ENCODE data around the gene FNDC11.

Gene FNDC11

DNA sequence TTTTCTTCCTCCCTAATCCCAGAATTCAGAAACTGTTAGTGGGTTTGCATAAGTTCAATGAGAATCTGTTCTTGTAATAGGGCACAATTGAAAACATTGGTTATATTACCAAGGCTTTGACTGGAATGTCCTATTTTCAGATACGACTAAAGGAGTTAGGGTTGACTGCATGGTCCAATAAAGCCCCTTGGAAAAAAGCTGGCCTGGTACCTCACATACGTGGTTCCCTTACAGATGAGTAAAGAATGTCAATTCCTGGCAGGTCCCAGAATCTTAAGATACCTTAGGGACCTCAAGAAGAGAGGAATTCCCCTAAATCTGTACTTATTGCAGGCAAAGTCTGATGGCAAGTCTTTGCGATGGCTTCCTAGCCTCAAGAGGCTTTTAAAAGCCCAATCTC is 28.8 kb upstream of the FNDC11 start:
- no peak for DNase-seq (ENCODE audit: low read depth)
- TF ChIP-seq, protein P1, sequence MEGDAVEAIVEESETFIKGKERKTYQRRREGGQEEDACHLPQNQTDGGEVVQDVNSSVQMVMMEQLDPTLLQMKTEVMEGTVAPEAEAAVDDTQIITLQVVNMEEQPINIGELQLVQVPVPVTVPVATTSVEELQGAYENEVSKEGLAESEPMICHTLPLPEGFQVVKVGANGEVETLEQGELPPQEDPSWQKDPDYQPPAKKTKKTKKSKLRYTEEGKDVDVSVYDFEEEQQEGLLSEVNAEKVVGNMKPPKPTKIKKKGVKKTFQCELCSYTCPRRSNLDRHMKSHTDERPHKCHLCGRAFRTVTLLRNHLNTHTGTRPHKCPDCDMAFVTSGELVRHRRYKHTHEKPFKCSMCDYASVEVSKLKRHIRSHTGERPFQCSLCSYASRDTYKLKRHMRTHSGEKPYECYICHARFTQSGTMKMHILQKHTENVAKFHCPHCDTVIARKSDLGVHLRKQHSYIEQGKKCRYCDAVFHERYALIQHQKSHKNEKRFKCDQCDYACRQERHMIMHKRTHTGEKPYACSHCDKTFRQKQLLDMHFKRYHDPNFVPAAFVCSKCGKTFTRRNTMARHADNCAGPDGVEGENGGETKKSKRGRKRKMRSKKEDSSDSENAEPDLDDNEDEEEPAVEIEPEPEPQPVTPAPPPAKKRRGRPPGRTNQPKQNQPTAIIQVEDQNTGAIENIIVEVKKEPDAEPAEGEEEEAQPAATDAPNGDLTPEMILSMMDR (IDR thresholded peaks at IDR 0.05; ENCODE audit: low read length, missing control alignments), result no peak
- H3K4me3 ChIP-seq (replicated peaks; ENCODE audit: low read depth, low read length), result no peak overlapping the region

DNA sequence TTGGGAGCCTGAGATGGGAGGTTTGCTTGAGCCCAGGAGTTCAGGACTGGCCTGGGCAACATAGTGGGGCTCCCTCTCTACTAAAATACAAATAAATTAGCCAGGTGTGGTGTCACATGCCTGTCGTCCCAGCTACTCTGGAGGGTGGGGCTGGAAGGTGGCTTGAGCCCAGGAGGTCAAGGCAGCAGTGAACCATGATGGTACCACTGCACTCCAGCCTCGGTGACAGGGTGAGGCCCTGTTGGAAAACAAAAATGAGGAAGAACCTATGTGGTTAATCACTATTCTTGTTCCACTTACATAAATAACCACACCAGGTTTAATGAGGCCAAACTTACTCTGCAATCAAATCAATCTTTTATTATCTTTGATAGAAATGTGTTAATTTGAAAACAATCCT is 28.0 kb upstream of the FNDC11 start:
- H3K4me3 ChIP-seq (replicated peaks; ENCODE audit: low read depth, low read length), result no peak overlapping the region
- DNase-seq (ENCODE audit: low read depth), result no peak
- TF ChIP-seq, protein P1 (IDR thresholded peaks at IDR 0.05; ENCODE audit: low read length, missing control alignments), result no peak

DNA sequence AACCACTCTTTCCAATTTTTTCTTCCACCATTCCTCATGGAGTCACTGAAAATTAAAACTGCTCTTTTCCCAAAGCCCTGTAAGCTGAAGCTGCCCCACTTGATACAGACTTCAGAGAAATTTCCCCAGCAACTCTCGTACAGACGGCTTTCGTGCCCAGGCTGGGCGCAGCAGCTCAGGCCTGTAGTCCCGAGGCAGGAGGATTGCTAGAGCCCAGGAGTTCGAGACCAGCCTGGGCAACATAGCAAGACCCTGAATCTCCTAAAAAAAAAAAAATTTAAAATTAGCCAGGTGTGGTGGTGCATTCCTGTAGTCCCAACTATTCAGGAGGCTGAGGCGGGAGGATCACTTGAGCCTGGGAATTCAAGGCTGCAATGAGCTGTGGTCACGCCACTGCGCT is 26.8 kb upstream of the FNDC11 start:
- DNase-seq (ENCODE audit: low read depth), result no peak

DNA sequence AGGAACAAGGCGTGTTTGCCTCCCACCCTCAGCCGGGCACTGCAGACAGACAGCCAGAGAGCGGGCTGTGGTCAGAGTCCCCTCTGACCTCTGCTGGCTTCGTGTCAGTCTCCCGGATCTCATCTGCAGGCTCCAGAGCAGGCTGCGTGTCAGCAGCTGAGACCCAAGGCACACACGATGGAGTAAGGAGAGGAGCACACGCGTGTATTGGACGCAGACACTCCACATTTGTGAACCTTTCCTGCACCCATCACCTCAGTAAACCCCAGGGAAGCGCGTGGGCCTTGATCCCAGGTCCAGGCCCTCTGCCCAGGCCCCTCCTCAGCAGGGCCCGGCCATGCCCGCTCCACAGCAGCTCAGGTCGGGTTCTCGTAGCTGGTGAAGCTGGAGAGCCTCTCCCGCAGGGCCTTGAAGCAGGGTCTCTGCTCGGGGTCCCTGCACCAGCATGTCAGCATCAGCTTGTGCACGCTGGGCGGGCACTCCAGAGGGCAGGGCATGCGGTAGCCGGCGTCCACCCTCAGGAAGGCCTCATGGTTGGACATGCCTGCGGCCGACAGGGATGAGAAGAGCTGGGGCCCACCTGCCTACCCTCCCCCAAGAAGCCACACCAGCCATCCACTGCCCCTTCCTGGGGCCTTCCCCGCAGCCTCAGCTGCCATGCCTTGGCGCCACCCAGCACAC is 24.6 kb upstream of the FNDC11 start:
- DNase-seq (ENCODE audit: low read depth), result no peak
- TF ChIP-seq, protein P1 (IDR thresholded peaks at IDR 0.05; ENCODE audit: low read length, missing control alignments), result no peak
- H3K4me3 ChIP-seq (replicated peaks; ENCODE audit: low read depth, low read length), result no peak overlapping the region

More for the DNA sequence above, 26.8 kb upstream of the FNDC11 start:
- no peak overlapping the region for H3K4me3 ChIP-seq (replicated peaks; ENCODE audit: low read depth, low read length)
- TF ChIP-seq, protein P1 (IDR thresholded peaks at IDR 0.05; ENCODE audit: low read length, missing control alignments), result no peak

DNA sequence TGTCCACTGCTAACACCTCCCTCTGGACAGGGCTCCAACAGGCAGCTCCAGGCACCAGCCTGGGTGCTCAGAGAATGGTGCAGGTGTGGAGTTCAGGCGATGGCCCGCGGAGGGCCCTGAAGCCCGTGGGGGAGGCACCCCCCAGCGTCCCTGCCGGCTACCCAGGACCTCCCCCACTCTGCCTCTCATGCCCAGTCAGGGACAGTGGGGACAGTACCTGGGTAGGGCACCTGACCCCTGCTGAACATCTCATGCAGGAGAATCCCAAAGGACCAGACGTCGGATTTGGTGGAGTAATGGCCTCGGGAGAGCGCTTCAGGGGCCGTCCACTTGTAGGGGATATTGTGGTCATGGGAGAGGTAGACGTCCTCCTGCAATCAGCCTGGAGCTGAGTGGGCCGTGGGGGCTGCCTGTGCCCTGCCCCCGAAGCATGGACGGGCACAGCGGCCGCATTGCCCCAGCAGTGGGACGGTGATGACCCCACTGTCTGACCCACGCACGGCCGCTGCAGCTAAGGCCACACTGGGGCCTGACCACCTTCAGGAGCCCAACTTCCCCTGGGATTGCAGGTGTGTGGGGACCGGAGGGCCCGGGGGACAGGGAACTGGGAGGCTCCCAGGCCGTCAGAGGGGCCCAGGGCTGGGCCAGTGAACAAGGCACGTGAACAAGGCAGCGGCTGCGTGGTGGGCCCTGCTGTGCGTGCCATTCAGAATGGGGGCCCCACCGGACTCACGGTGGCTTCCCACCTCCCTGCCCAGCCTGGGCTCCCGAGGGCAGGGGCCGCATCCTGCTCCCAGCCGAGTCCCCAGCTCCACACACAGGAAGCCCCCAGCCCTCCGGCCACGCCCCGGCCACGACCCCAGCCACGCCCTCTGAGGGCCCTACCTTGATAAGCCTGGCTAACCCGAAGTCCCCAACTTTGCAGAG is 23.8 kb upstream of the FNDC11 start:
- H3K4me3 ChIP-seq (replicated peaks; ENCODE audit: low read depth, low read length), result no peak overlapping the region
- no peak for DNase-seq (ENCODE audit: low read depth)
- TF ChIP-seq, protein P1 (IDR thresholded peaks at IDR 0.05; ENCODE audit: low read length, missing control alignments), result no peak

DNA sequence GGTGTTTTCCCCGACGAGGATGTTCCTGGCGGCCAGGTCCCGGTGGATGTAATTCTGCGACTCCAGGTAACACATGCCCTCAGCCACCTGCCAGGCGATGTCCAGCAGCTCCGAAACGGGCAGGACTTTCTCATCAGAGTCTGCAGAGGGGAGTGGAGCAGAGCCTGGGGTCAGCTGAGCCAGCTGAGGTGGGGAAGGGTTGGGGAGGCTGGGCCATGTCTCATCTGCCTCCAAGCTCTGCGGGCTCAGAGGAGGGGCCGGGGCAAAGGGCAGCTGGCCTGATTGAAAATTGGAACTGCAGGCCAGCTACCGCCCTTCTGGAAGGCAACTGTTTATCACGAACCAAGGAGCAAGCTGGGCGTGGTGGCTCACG is 23.2 kb upstream of the FNDC11 start:
- H3K4me3 ChIP-seq (replicated peaks; ENCODE audit: low read depth, low read length), result no peak overlapping the region
- TF ChIP-seq, protein P1 (IDR thresholded peaks at IDR 0.05; ENCODE audit: low read length, missing control alignments), result no peak
- DNase-seq (ENCODE audit: low read depth), result no peak
